Omental fat pad (tissue), 4 donors: ENCODE results near the gene MYADML2. TPM values are rescaled to one million over a fixed set of nuclear protein-coding genes. Genes with fewer than 3 reads are reported as not detected.
"Not testable (repeated sequence)": the region's sequence is repeated elsewhere in the genome, so short reads cannot be mapped to it uniquely, and the experiment has no call there.

Experiments used
- ATAC-seq: fragments of 150-250 bp; one replicate; pipeline ENCODE4 v1.9.1; 2016; ENCODE audit warnings: mild to moderate bottlenecking, moderate library complexity; ENCODE audit not compliant: low FRiP score
- DNase-seq: peaks from one replicate; pipeline ENCODE4 v3.0.0-alpha.2; 2019; ENCODE audit warnings: low spot score
- CTCF ChIP-seq, 3 donors: fragments of 450-650 bp; IDR thresholded peaks; one replicate each; pipeline ENCODE4 v1.5.1; 2016 to 2017; ENCODE audit warnings: antibody characterized with exemption in 3 of 3, mild to moderate bottlenecking in 3 of 3, moderate library complexity in 2 of 3
- total RNA-seq, 4 donors: library from RNA; depleted of rRNA; stranded (reverse); fragments of >200 nt; gene quantifications; one replicate each; pipeline ENCODE4 v1.1.0, GENCODE V29; 2016

MYADML2 gene
- total RNA-seq, 4 donors from 2014 or later: not detected

DNA sequence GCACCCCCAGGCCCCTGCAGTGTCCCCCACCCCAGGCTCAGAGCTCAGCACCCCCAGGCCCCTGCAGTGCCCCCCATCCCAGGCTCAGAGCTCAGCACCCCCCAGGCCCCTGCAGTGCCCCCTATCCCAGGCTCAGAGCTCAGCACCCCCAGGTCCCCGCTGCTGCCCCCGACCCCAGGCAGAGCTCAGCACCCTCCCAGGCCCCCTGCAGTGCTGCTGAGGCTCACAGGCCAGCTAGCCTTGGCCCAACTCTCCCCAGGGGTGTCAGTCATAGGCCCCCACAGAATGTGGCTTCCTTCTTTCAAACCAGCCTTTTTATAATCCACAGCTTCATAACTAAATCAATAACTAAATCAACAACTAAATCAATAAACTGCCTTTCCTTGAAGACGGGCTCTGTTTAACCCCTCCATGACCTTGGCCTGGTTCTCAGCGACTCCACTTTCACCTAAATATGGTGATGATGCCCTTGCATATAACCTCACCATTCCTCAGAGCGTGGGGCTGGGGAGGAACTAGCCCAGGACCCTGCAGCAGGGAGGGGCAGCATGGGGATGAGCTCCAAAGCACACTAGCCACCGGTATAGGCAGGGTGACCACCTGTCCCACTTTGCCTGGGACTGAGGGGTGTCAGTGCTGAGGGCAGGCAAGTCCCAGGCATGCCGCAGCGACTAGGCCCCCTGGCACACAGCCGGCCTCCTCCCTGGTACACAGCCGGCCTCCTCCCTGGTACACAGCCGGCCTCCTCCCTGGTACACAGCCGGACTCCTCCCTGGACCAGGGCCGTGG lies 8.9 kb upstream of the MYADML2 start:
- DNase-seq (no peak), ATAC-seq (no peak)
- no peak for TF ChIP-seq CTCF (IDR thresholded peaks at IDR 0.05)

- no peak for ATAC-seq
- TF ChIP-seq CTCF (IDR thresholded peaks at IDR 0.05): no peak
- DNase-seq: no peak
Observed at GRCh38 chr17:81955058-81955681, 8.1 kb upstream of the MYADML2 start.

DNA sequence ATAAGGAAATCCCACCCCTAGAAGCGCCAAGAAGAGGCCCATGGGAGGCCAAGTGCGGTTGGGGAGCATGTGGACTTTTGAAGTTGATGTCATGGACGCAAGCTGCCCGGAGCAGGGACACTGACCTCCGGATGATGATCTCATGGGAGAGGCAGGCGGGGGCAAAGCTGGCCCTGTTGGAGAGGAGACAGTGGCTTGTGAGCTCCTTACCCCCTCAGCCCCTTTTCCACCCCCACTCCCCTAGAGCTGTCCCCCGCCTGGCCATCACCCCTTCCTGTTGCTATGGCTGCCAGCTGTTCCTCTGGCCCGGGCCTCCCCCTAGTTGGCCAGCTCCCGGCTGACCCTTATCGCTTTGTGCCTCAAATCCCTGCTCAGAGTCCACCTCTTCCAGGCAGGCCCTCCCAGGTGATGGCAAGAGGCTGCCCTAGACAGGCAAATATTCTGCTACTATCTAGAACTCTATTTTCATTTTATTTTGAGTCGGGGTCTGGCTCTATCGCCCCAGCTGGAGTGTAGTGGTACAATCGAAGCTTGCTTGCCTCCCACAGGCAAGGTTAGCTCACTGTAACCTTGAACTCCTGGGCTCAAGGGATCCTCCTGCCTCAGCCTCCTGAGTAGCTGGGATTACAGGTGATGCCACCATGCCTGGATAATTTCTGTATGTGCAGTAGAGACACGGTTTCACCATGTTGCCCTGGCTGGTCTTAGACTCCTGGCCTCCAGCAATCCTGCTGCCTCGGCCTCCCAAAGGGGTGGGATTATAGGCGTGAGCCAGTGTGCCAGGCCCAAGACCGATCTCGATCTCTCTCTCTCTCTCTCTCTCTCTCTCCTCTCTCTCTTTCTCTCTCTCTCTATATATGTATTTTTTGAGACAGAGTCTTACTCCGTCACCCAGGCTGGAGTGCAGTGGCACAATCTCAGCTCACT lies 7.4 kb upstream of the MYADML2 start:
- TF ChIP-seq CTCF (IDR thresholded peaks at IDR 0.05): no peak
- no peak for ATAC-seq
- no peak for DNase-seq

DNA sequence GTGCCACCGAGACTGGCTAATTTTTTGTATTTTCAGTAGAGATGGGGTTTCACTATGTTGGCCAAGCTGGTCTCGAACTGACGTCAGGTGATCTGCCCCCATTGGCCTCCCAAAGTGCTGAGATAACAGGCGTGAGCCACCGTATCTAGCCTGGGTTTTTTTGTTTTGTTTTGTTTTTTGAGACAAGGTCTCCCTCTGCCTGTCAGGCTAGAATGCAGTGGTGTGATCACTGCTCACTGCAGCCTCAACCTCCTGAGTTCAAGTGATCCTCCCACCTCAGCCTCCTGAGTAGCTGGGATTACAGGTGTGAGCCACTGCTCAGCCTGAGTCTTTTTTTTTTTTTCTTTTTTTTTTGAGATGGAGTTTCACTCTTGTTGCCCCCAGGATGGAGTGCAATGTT lies 6.4 kb upstream of the MYADML2 start:
- ATAC-seq, DNase-seq: not testable (repeated sequence)

DNA sequence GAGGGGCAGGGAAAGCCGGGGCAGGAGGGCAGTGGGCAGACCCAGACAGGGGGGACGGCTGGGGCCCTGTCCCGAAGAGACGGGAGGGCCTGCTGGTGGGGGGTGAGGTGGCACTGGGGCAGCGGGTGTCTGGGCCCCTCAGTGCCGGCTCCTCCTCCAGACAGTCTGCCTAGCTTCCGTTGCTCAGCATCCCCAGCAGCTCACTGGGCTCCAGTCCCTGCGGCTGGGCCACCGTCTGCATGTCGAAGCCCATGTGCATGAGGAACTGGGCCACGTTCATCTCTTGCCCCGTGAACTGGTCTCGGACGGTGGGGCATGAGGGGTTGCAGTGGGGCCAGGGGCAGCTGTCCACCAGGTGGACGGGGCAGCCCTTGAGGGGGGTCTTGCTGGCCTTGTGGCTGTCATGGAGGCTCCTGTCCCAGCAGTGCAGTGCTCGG lies 5.8 kb upstream of the MYADML2 start:
- ATAC-seq (no peak), DNase-seq (no peak)
- TF ChIP-seq CTCF (IDR thresholded peaks at IDR 0.05): no peak

- ATAC-seq: no peak
- TF ChIP-seq CTCF (IDR thresholded peaks at IDR 0.05): no peak
- DNase-seq: no peak
Observed at GRCh38 chr17:81951785-81952684, 5.0 kb upstream of the MYADML2 start.
